Endothelial cell of umbilical vein (primary cell): ENCODE results near the gene C1RL. TPM values are rescaled to one million over a fixed set of nuclear protein-coding genes. Genes with fewer than 3 reads are reported as not detected.
"Not testable (repeated sequence)": the region's sequence is repeated elsewhere in the genome, so short reads cannot be mapped to it uniquely, and the experiment has no call there.

Experiments
- BruUV-seq: library from RNA; stranded (reverse); fragments of 400-500 nt; replicated peaks from 2 replicates; lab custom pipeline; 2021; lab: Mats Ljungman, UMichigan
- CTCF ChIA-PET: fragments of 300-600, 350-600 bp; sonication (Branson Sonifier 250); formaldehyde crosslinking; loops from one replicate; lab custom pipeline; 2021; ENCODE audit warnings: antibody characterized with exemption, inconsistent platforms; lab: Charles Lee
- POLR2A ChIA-PET: fragments of 300-600, 350-600 bp; sonication (Branson Sonifier 250); formaldehyde crosslinking; loops from one replicate; lab custom pipeline; 2021; ENCODE audit warnings: antibody characterized with exemption, inconsistent platforms; lab: Charles Lee
- DNase-seq: peaks from one replicate; pipeline ENCODE4 v3.0.0-alpha.2; 2011; ENCODE audit warnings: low read depth, low spot score
- FAIRE-seq: peaks from 2 replicates; lab custom pipeline; 2011; peaks lifted over from hg19 to GRCh38; lab: Jason Lieb, UNC
- H2AFZ ChIP-seq: 2 replicates; pipeline ENCODE4 v1.6.0; 2012; ENCODE audit warnings: low read depth, low read length, control low read depth, inconsistent platforms
- H3K27ac ChIP-seq: 2 replicates; pipeline ENCODE4 v1.5.1; 2011; ENCODE audit warnings: low read depth, mild to moderate bottlenecking, control low read depth, low read length, moderate library complexity; ENCODE audit not compliant: insufficient read depth
- H3K27me3 ChIP-seq, 2 experiments: 2 replicates each; pipeline versions ENCODE4 v1.6.0 to v1.6.1; 2011; ENCODE audit warnings: low read length in 2 of 2, mixed read lengths in 1 of 2; ENCODE audit not compliant: control insufficient read depth in 2 of 2, insufficient read depth in 2 of 2
- H3K36me3 ChIP-seq, 2 experiments: 2 replicates in 1 of 2; 3 replicates in 1 of 2; pipeline ENCODE4 v1.5.1; 2011; ENCODE audit warnings: low read length in 2 of 2, mild to moderate bottlenecking in 1 of 2, moderate library complexity in 1 of 2; ENCODE audit not compliant: control insufficient read depth in 2 of 2, insufficient read depth in 2 of 2; ENCODE audit errors: extremely low read depth in 1 of 2
- H3K4me1 ChIP-seq: 3 replicates; pipeline ENCODE4 v1.5.1; 2011; ENCODE audit warnings: mild to moderate bottlenecking, low read length; ENCODE audit not compliant: control insufficient read depth, insufficient read depth; ENCODE audit errors: extremely low read depth
- H3K4me2 ChIP-seq: 2 replicates; pipeline ENCODE4 v1.6.1; 2011; ENCODE audit warnings: low read length, control low read depth, mixed read lengths; ENCODE audit not compliant: insufficient read depth
- H3K4me3 ChIP-seq, 3 experiments: fragments of 200-600 bp in 1 of 3; sonication (generic), shearing (Covaris generic) in 1 of 3; replicated peaks in 1 of 3; 2 replicates each; pipeline ENCODE4 v1.5.1; 2011 to 2016; ENCODE audit warnings: control low read depth in 3 of 3, low read length in 3 of 3, mild to moderate bottlenecking in 2 of 3, inconsistent platforms in 1 of 3, low read depth in 1 of 3, moderate library complexity in 1 of 3; ENCODE audit not compliant: insufficient read depth in 1 of 3
- H3K79me2 ChIP-seq: 2 replicates; pipeline ENCODE4 v1.6.0; 2012; ENCODE audit warnings: low read length, inconsistent platforms; ENCODE audit not compliant: control insufficient read depth, insufficient read depth
- H3K9ac ChIP-seq: replicated peaks from 2 replicates; pipeline ENCODE3; 2011; ENCODE audit warnings: low read length, control low read depth; ENCODE audit not compliant: insufficient read depth; ENCODE audit errors: extremely low read depth
- H3K9me1 ChIP-seq: replicated peaks from 3 replicates; pipeline ENCODE4 v1.6.0; 2011; ENCODE audit warnings: mild to moderate bottlenecking, low read length; ENCODE audit not compliant: control insufficient read depth, insufficient read depth; ENCODE audit errors: extremely low read depth
- H3K9me3 ChIP-seq: replicated peaks from 2 replicates; pipeline ENCODE4 v1.5.1; 2012; ENCODE audit warnings: low read length, inconsistent platforms; ENCODE audit not compliant: control insufficient read depth, insufficient read depth
- H4K20me1 ChIP-seq: replicated peaks from 2 replicates; pipeline ENCODE3; 2011; ENCODE audit warnings: mild to moderate bottlenecking, low read length; ENCODE audit not compliant: control insufficient read depth, insufficient read depth; ENCODE audit errors: extremely low read depth
- EZH2 ChIP-seq: IDR thresholded peaks from 2 replicates; pipeline ENCODE4 v1.6.1; 2012; ENCODE audit warnings: borderline replicate concordance, low read depth, mild to moderate bottlenecking, moderate library complexity, low read length, inconsistent platforms; ENCODE audit not compliant: severe bottlenecking
- FOS ChIP-seq: IDR thresholded peaks from 2 replicates; pipeline ENCODE4 v1.6.1; 2011; ENCODE audit warnings: mild to moderate bottlenecking, low read length, moderate library complexity, borderline replicate concordance; ENCODE audit not compliant: insufficient read depth
- POLR2A ChIP-seq: IDR thresholded peaks from 2 replicates; pipeline ENCODE4 v1.6.1; 2012; ENCODE audit warnings: low read depth, mild to moderate bottlenecking, control low read depth, low read length
- POLR2AphosphoS5 ChIP-seq: IDR thresholded peaks from 2 replicates; pipeline ENCODE4 v1.6.1; 2012; ENCODE audit warnings: low read depth, mild to moderate bottlenecking, control low read depth, low read length, moderate library complexity; ENCODE audit not compliant: insufficient read depth
- dilution Hi-C: fragments of 300-500 bp; cut with MboI; formaldehyde crosslinking; loops from one replicate; pipeline ENCODE4 v1.15.0; 2019; ENCODE audit warnings: low sequenced_read_pairs; ENCODE audit not compliant: extremely low pct_ligation_motif_present
- intact Hi-C: fragments of 100-400 bp; cut with micrococcal nuclease; formaldehyde crosslinking; loops from one replicate; pipeline ENCODE4 v1.10.0; 2022
- polyA plus RNA-seq, 4 experiments: library from polyadenylated mRNA; depleted of rRNA in 3 of 4; stranded (reverse) in 3 of 4; unstranded in 1 of 4; fragments of >200 nt; gene quantifications; 2 replicates each; pipeline versions ENCODE4 v1.2.1 to v1.2.3, GENCODE V29; 2011 to 2012; ENCODE audit warnings: missing spikeins in 1 of 4
- total RNA-seq: library from RNA; stranded (reverse); gene quantifications from 2 replicates; pipeline ENCODE4 v1.2.3, GENCODE V29; 2021
- TF ChIP-seq, protein P1 (sequence below): IDR thresholded peaks from 2 replicates; pipeline ENCODE4 v1.6.1; 2011; ENCODE audit not compliant: insufficient read depth, insufficient read length
- TF ChIP-seq, protein P2 (sequence below), 2 donors: IDR thresholded peaks; 1 replicate in 1 of 2; 2 replicates in 1 of 2; pipeline ENCODE4 v1.5.1; 2011; ENCODE audit warnings: low read length in 2 of 2, mild to moderate bottlenecking in 2 of 2, moderate library complexity in 2 of 2, control low read depth in 1 of 2, inconsistent platforms in 1 of 2, low read depth in 1 of 2; ENCODE audit not compliant: insufficient read depth in 1 of 2; ENCODE audit errors: extremely low read depth in 1 of 2

The C1RL gene
- total and polyA plus RNA-seq, 2 donors (not counting 3 experiments of a cell fraction or from before 2014, with no cell fraction given): 20.9 to 25.0 TPM

DNA sequence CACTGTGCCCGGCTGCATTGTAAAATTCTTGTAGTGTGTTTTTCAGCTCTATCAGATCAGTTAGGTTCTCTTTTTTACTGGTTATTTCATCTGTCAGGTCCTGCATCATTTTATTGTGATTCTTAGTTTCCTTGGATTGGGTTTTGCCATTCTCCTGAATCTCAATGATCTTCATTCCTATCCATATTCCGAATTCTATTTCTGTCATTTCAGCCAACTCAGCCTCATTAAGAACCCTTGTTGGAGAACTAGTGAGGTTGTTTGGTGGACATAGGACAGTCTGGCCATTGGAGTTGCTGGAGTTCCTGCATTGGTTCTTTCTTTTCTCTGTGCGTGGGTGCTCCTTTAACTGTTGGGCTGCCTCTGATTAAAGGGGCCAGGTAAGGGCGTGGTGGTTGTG is 54.1 kb downstream of the C1RL start:
- DNase-seq (no peak), FAIRE-seq (no peak)
- Histone ChIP-seq H3K4me2 (no peak overlapping the region), H3K36me3 (no peaks in the 10 kb centered on the region), H3K4me1 (no peaks in the 10 kb centered on the region), H2AFZ (no peak overlapping the region), H3K4me3 (no peak overlapping the region), H3K79me2 (no peaks in the 10 kb centered on the region), H3K27ac (no peak overlapping the region), H4K20me1 (no peaks in the 10 kb centered on the region), H3K9ac (no peak overlapping the region), H3K9me1 (no peaks in the 10 kb centered on the region), H3K9me3 (no peaks in the 10 kb centered on the region), H3K27me3 (peaks cover 23 to 28% of the 10 kb centered on the region in 2 experiments)
- dilution Hi-C loops (no loop called here), intact Hi-C loops (no loop called here)
- BruUV-seq: no TSS peak
- ChIA-PET CTCF (no interaction called here), POLR2A (no interaction called here)
- TF ChIP-seq, protein P1, sequence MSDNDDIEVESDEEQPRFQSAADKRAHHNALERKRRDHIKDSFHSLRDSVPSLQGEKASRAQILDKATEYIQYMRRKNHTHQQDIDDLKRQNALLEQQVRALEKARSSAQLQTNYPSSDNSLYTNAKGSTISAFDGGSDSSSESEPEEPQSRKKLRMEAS: no peak
- TF ChIP-seq POLR2AphosphoS5: no peak
- TF ChIP-seq, protein P2, sequence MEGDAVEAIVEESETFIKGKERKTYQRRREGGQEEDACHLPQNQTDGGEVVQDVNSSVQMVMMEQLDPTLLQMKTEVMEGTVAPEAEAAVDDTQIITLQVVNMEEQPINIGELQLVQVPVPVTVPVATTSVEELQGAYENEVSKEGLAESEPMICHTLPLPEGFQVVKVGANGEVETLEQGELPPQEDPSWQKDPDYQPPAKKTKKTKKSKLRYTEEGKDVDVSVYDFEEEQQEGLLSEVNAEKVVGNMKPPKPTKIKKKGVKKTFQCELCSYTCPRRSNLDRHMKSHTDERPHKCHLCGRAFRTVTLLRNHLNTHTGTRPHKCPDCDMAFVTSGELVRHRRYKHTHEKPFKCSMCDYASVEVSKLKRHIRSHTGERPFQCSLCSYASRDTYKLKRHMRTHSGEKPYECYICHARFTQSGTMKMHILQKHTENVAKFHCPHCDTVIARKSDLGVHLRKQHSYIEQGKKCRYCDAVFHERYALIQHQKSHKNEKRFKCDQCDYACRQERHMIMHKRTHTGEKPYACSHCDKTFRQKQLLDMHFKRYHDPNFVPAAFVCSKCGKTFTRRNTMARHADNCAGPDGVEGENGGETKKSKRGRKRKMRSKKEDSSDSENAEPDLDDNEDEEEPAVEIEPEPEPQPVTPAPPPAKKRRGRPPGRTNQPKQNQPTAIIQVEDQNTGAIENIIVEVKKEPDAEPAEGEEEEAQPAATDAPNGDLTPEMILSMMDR (IDR thresholded peaks at IDR 0.05; ENCODE audit: extremely low read depth in 1 of 2, insufficient read depth in 1 of 2, low read depth in 1 of 2, low read length in 2 of 2): no peak
- no peak for TF ChIP-seq FOS
- TF ChIP-seq POLR2A: no peak
- TF ChIP-seq EZH2: no peak

DNA sequence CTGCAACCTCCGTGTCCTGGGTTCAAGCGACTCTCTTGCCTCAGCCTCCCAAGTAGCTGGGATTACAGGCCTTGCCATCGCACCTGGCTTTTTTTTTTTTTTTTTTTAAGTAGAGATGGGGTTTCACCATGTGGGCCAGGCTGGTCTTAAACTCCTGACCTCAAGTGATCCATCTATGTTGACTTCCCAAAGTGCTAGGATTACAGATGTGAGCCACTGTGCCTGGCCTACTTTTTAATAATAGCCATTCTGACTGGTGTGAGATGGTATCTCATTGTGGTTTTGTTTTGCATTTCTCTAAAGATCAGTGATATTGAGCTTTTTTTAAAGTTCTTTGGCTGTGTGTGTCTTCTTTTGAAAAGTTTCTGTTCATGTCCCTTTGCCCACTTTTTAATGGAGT is 59.0 kb downstream of the C1RL start:
- intact Hi-C loops, H3K9me3 ChIP-seq, H3K4me3 ChIP-seq, dilution Hi-C loops, H3K27ac ChIP-seq, H3K4me1 ChIP-seq, H3K79me2 ChIP-seq, H3K9ac ChIP-seq, POLR2A ChIA-PET, H4K20me1 ChIP-seq, BruUV-seq, H3K36me3 ChIP-seq, FAIRE-seq, H2AFZ ChIP-seq, DNase-seq, H3K9me1 ChIP-seq, H3K4me2 ChIP-seq: not testable (repeated sequence)
- H3K27me3 ChIP-seq: peaks cover 10% of the 10 kb centered on the region in 2 experiments
- CTCF ChIA-PET: interaction anchor here (1.6 to 1.8 kb wide), 2 partner anchors 11 to 13 kb away, joined by 4 read pairs; partner anchors contain the start of gene C1S

DNA sequence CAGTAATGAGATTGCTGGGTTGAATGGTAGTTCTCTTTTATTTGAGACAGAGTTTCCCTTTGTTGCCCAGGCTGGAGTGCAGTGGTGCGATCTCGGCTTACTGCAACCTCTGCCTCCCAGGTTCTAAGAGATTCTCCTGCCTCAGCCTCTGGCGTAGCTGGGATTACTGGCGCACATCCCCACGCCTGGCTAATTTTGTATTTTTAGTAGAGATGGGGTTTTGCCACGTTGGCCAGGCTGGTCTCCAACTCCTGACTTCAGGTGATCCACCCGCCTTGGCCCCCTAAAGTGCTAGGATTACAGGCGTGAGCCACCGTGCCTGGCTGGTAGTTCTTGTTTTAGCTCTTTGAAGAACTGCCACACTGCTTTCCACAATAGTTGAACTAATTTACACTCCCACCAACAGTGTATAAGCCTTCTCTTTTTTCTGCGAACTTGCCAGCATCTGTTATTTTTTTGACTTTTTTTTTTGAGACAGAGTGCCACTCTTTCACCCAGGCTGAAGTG is 59.5 kb downstream of the C1RL start:
- H3K27ac ChIP-seq, H3K9me1 ChIP-seq, H3K4me3 ChIP-seq, H3K4me1 ChIP-seq, dilution Hi-C loops, H3K9me3 ChIP-seq, H4K20me1 ChIP-seq, H3K79me2 ChIP-seq, DNase-seq, H3K36me3 ChIP-seq, H3K9ac ChIP-seq, FAIRE-seq, intact Hi-C loops, POLR2A ChIA-PET, BruUV-seq, H2AFZ ChIP-seq, H3K4me2 ChIP-seq: not testable (repeated sequence)
- peaks cover 10% of the 10 kb centered on the region in 2 experiments for H3K27me3 ChIP-seq
- CTCF ChIA-PET: interaction anchor here (1.6 to 1.8 kb wide), 2 partner anchors 11 to 14 kb away, joined by 4 read pairs; partner anchors contain the start of gene C1S
